ENCODE results near the gene FLYWCH1.

DNA sequence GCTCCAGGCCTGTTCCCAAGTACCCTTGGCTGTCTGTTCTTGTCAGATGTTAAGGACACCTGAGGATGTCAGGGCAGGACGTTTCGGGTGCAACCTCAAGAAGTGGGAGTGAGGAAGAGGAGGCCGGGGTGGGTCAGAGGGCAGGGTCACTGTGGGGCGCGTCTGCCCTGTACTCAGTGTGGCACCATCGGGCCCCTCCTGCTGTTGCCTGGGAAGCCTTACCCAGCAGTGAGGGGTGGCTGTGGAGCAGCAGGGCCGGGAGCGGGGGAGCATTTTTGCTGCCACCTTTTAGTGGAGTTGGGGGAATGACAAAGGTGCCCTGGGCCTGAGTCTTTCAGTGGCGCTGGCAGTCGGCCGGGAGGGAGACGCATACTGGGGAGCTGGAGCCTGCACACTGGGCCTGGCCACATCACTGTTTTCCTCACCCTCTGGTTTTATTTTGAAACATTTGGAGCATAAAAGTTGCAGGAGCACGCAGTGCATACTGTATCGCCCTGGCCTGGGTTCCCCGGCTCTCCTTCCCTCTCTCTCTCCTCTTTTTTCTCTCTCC lies 11.1 kb upstream of the FLYWCH1 start:
- TF ChIP-seq, protein P1, sequence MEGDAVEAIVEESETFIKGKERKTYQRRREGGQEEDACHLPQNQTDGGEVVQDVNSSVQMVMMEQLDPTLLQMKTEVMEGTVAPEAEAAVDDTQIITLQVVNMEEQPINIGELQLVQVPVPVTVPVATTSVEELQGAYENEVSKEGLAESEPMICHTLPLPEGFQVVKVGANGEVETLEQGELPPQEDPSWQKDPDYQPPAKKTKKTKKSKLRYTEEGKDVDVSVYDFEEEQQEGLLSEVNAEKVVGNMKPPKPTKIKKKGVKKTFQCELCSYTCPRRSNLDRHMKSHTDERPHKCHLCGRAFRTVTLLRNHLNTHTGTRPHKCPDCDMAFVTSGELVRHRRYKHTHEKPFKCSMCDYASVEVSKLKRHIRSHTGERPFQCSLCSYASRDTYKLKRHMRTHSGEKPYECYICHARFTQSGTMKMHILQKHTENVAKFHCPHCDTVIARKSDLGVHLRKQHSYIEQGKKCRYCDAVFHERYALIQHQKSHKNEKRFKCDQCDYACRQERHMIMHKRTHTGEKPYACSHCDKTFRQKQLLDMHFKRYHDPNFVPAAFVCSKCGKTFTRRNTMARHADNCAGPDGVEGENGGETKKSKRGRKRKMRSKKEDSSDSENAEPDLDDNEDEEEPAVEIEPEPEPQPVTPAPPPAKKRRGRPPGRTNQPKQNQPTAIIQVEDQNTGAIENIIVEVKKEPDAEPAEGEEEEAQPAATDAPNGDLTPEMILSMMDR (IDR thresholded peaks at IDR 0.05): no peak
- no peak for TF ChIP-seq POLR2A (IDR thresholded peaks at IDR 0.05)
